ENCODE data around the gene UQCC5.
"Not testable (repeated sequence)": the region's sequence is repeated elsewhere in the genome, so short reads cannot be mapped to it uniquely, and the experiment has no call there.

The UQCC5 gene

GRCh38 chr3:52525680-52526561 lies 10.5 kb upstream of the UQCC5 start:
- H3K36me3 ChIP-seq (ENCODE audit: insufficient read depth, low read length), result peaks cover 13% of the 10 kb centered on the region
- H3K4me3 ChIP-seq (ENCODE audit: low read depth in 1 of 2, low read length in 2 of 2), result no peak overlapping the region
- no peaks in the 10 kb centered on the region for H3K4me1 ChIP-seq (ENCODE audit: insufficient read depth, low read length)
- H3K27me3 ChIP-seq (ENCODE audit: control insufficient read depth in 1 of 2, insufficient read depth in 2 of 2, low read length in 2 of 2), result no peaks in the 10 kb centered on the region
- no peak overlapping the region for H3K9ac ChIP-seq (ENCODE audit: low read length)
- no peaks in the 10 kb centered on the region for H3K9me3 ChIP-seq (ENCODE audit: low read length)
- no peak overlapping the region for H3K27ac ChIP-seq (ENCODE audit: low read depth, low read length)

- H3K4me1 ChIP-seq (ENCODE audit: insufficient read depth, low read length); H3K9ac ChIP-seq (ENCODE audit: low read length): not testable (repeated sequence)
Measured at GRCh38 chr3:52526671-52527038, 9.8 kb upstream of the UQCC5 start.

GRCh38 chr3:52527039-52527731 lies 9.2 kb upstream of the UQCC5 start:
- H3K36me3 ChIP-seq (ENCODE audit: insufficient read depth, low read length), result peaks cover 13% of the 10 kb centered on the region
- H3K9me3 ChIP-seq (ENCODE audit: low read length), result no peaks in the 10 kb centered on the region
- H3K27ac ChIP-seq (ENCODE audit: low read depth, low read length), result no peak overlapping the region
- no peak overlapping the region for H3K4me3 ChIP-seq (ENCODE audit: low read depth in 1 of 2, low read length in 2 of 2)
- no peaks in the 10 kb centered on the region for H3K27me3 ChIP-seq (ENCODE audit: control insufficient read depth in 1 of 2, insufficient read depth in 2 of 2, low read length in 2 of 2)
- H3K4me1 ChIP-seq (ENCODE audit: insufficient read depth, low read length), result no peaks in the 10 kb centered on the region
- no peak overlapping the region for H3K9ac ChIP-seq (ENCODE audit: low read length)

More at GRCh38 chr3:52526671-52527038, 9.8 kb upstream of the UQCC5 start:
- not testable (repeated sequence) for H3K27me3 ChIP-seq (ENCODE audit: control insufficient read depth in 1 of 2, insufficient read depth in 2 of 2, low read length in 2 of 2); H3K4me3 ChIP-seq (ENCODE audit: low read depth in 1 of 2, low read length in 2 of 2); H3K9me3 ChIP-seq (ENCODE audit: low read length); H3K27ac ChIP-seq (ENCODE audit: low read depth, low read length)
- peaks cover 13% of the 10 kb centered on the region for H3K36me3 ChIP-seq (ENCODE audit: insufficient read depth, low read length)

- Histone ChIP-seq H3K4me1 (ENCODE audit: insufficient read depth, low read length) (peaks cover 4% of the 10 kb centered on the region), H3K9me3 (ENCODE audit: low read length) (no peaks in the 10 kb centered on the region), H3K36me3 (ENCODE audit: insufficient read depth, low read length) (peaks cover 13% of the 10 kb centered on the region), H3K27ac (ENCODE audit: low read depth, low read length) (no peak overlapping the region), H3K9ac (ENCODE audit: low read length) (no peak overlapping the region), H3K27me3 (ENCODE audit: control insufficient read depth in 1 of 2, insufficient read depth in 2 of 2, low read length in 2 of 2) (no peaks in the 10 kb centered on the region), H3K4me3 (ENCODE audit: low read depth in 1 of 2, low read length in 2 of 2) (no peak overlapping the region)
Measured at GRCh38 chr3:52527732-52528585, 8.4 kb upstream of the UQCC5 start.

- H3K4me1 ChIP-seq (ENCODE audit: insufficient read depth, low read length), result peaks cover 4% of the 10 kb centered on the region
- no peak overlapping the region for H3K27ac ChIP-seq (ENCODE audit: low read depth, low read length)
- no peak overlapping the region for H3K4me3 ChIP-seq (ENCODE audit: low read depth in 1 of 2, low read length in 2 of 2)
- no peaks in the 10 kb centered on the region for H3K27me3 ChIP-seq (ENCODE audit: control insufficient read depth in 1 of 2, insufficient read depth in 2 of 2, low read length in 2 of 2)
- H3K36me3 ChIP-seq (ENCODE audit: insufficient read depth, low read length), result peaks cover 12% of the 10 kb centered on the region
- no peak overlapping the region for H3K9ac ChIP-seq (ENCODE audit: low read length)
- no peaks in the 10 kb centered on the region for H3K9me3 ChIP-seq (ENCODE audit: low read length)
Measured at GRCh38 chr3:52528586-52529375, 7.6 kb upstream of the UQCC5 start.

- peaks cover 5% of the 10 kb centered on the region for H3K36me3 ChIP-seq (ENCODE audit: insufficient read depth, low read length)
- H3K4me3 ChIP-seq (ENCODE audit: low read depth in 1 of 2, low read length in 2 of 2), result no peak overlapping the region
- peaks cover 5% of the 10 kb centered on the region for H3K4me1 ChIP-seq (ENCODE audit: insufficient read depth, low read length)
- H3K9ac ChIP-seq (ENCODE audit: low read length), result no peak overlapping the region
- H3K27me3 ChIP-seq (ENCODE audit: control insufficient read depth in 1 of 2, insufficient read depth in 2 of 2, low read length in 2 of 2), result no peaks in the 10 kb centered on the region
- H3K27ac ChIP-seq (ENCODE audit: low read depth, low read length), result no peak overlapping the region
- no peaks in the 10 kb centered on the region for H3K9me3 ChIP-seq (ENCODE audit: low read length)
Measured at GRCh38 chr3:52529376-52530333, 6.8 kb upstream of the UQCC5 start.

- Histone ChIP-seq H3K4me1 (ENCODE audit: insufficient read depth, low read length) (peaks cover 17% of the 10 kb centered on the region), H3K9me3 (ENCODE audit: low read length) (no peaks in the 10 kb centered on the region), H3K27me3 (ENCODE audit: control insufficient read depth in 1 of 2, insufficient read depth in 2 of 2, low read length in 2 of 2) (no peaks in the 10 kb centered on the region), H3K9ac (ENCODE audit: low read length) (no peak overlapping the region), H3K36me3 (ENCODE audit: insufficient read depth, low read length) (peaks cover 5% of the 10 kb centered on the region), H3K4me3 (ENCODE audit: low read depth in 1 of 2, low read length in 2 of 2) (no peak overlapping the region), H3K27ac (ENCODE audit: low read depth, low read length) (no peak overlapping the region)
Measured at GRCh38 chr3:52530918-52531826, 5.2 kb upstream of the UQCC5 start.

GRCh38 chr3:52531860-52532516 lies 4.4 kb upstream of the UQCC5 start:
- H3K9ac ChIP-seq (ENCODE audit: low read length), result no peak overlapping the region

GRCh38 chr3:52532517-52532837 lies 3.9 kb upstream of the UQCC5 start:
- H3K27me3 ChIP-seq (ENCODE audit: control insufficient read depth in 1 of 2, insufficient read depth in 2 of 2, low read length in 2 of 2), result no peaks in the 10 kb centered on the region
- H3K36me3 ChIP-seq (ENCODE audit: insufficient read depth, low read length), result peaks cover 3% of the 10 kb centered on the region
- H3K4me1 ChIP-seq (ENCODE audit: insufficient read depth, low read length), result peaks cover 20% of the 10 kb centered on the region
- no peak overlapping the region for H3K27ac ChIP-seq (ENCODE audit: low read depth, low read length)
- no peaks in the 10 kb centered on the region for H3K9me3 ChIP-seq (ENCODE audit: low read length)
- peak overlapping the region in 1 of 2 donors; percentile 23 for H3K4me3 ChIP-seq (ENCODE audit: low read depth in 1 of 2, low read length in 2 of 2)
- no peak overlapping the region for H3K9ac ChIP-seq (ENCODE audit: low read length)

More at GRCh38 chr3:52531860-52532516, 4.4 kb upstream of the UQCC5 start:
- H3K27me3 ChIP-seq (ENCODE audit: control insufficient read depth in 1 of 2, insufficient read depth in 2 of 2, low read length in 2 of 2), result no peaks in the 10 kb centered on the region
- no peaks in the 10 kb centered on the region for H3K9me3 ChIP-seq (ENCODE audit: low read length)
- no peak overlapping the region for H3K27ac ChIP-seq (ENCODE audit: low read depth, low read length)
- peaks cover 5% of the 10 kb centered on the region for H3K36me3 ChIP-seq (ENCODE audit: insufficient read depth, low read length)
- H3K4me3 ChIP-seq (ENCODE audit: low read depth in 1 of 2, low read length in 2 of 2), result no peak overlapping the region
- H3K4me1 ChIP-seq (ENCODE audit: insufficient read depth, low read length), result peaks cover 17% of the 10 kb centered on the region

All from muscle layer of colon (tissue), 2 donors.